Loucy (cell line): ENCODE measurements around the gene CCDC181.

ENCODE experiments used
- H2AFZ ChIP-seq: fragments of 200-600 bp; sonication (generic); 2 replicates; pipeline ENCODE4 v1.6.0; 2016; ENCODE audit warnings: antibody characterized with exemption, mild to moderate bottlenecking, low read length, moderate library complexity
- H3F3A ChIP-seq: fragments of 200-600 bp; 2 replicates; pipeline ENCODE4 v1.6.0; 2016; ENCODE audit warnings: antibody characterized with exemption, low read depth, mild to moderate bottlenecking
- H3K27me3 ChIP-seq: fragments of 200-600 bp; sonication (generic); 2 replicates; pipeline ENCODE4 v1.6.1; 2014; ENCODE audit warnings: low read length, mild to moderate bottlenecking; ENCODE audit not compliant: insufficient read depth, poor library complexity, severe bottlenecking
- H3K36me3 ChIP-seq: fragments of 200-600 bp; sonication (generic); 2 replicates; pipeline ENCODE4 v1.6.1; 2016; ENCODE audit warnings: low read length; ENCODE audit not compliant: insufficient read depth
- H3K4me1 ChIP-seq: fragments of 200-600 bp; sonication (generic); 2 replicates; pipeline ENCODE4 v1.5.1; 2014; ENCODE audit warnings: low read length, mild to moderate bottlenecking; ENCODE audit not compliant: insufficient read depth, poor library complexity, severe bottlenecking
- H3K4me2 ChIP-seq: fragments of 200-600 bp; sonication (generic); 2 replicates; pipeline ENCODE4 v1.6.0; 2014; ENCODE audit warnings: antibody characterized with exemption, low read length, low read depth, mild to moderate bottlenecking; ENCODE audit not compliant: poor library complexity, severe bottlenecking
- H3K4me3 ChIP-seq: fragments of 200-600 bp; sonication (generic); 2 replicates; pipeline ENCODE4 v1.5.1; 2014; ENCODE audit warnings: low read length, mild to moderate bottlenecking, mixed read lengths; ENCODE audit not compliant: poor library complexity, severe bottlenecking
- H3K79me2 ChIP-seq: fragments of 200-600 bp; sonication (generic); 2 replicates; pipeline ENCODE4 v1.6.1; 2014; ENCODE audit warnings: low read length; ENCODE audit not compliant: insufficient read depth
- H3K9ac ChIP-seq: fragments of 200-600 bp; sonication (generic); 2 replicates; pipeline ENCODE4 v1.6.0; 2014; ENCODE audit warnings: mild to moderate bottlenecking, low read depth, low read length, moderate library complexity; ENCODE audit not compliant: poor library complexity, severe bottlenecking
- H3K9me2 ChIP-seq: fragments of 200-600 bp; sonication (generic); replicated peaks from 2 replicates; pipeline ENCODE4 v1.6.1; 2016; ENCODE audit warnings: low read depth, low read length, mixed read lengths
- H3K9me3 ChIP-seq: fragments of 200-600 bp; sonication (generic); 2 replicates; pipeline ENCODE4 v1.6.1; 2014; ENCODE audit warnings: mild to moderate bottlenecking, antibody characterized with exemption, low read length, low read depth; ENCODE audit not compliant: insufficient read depth
- H4K20me1 ChIP-seq: fragments of 200-600 bp; sonication (generic); 2 replicates; pipeline ENCODE4 v1.6.0; 2014; ENCODE audit warnings: antibody characterized with exemption, low read length, mild to moderate bottlenecking; ENCODE audit not compliant: insufficient read depth, poor library complexity, severe bottlenecking
- EZH2phosphoT487 ChIP-seq: fragments of 200-600 bp; IDR thresholded peaks from 2 replicates; pipeline ENCODE4 v1.6.1; 2018; ENCODE audit warnings: antibody characterized with exemption, mild to moderate bottlenecking, moderate library complexity, borderline replicate concordance
- TF ChIP-seq, protein P1 (sequence below): fragments of 200-600 bp; sonication (generic); conservative IDR thresholded peaks from 2 replicates; pipeline ENCODE4 v1.5.1; 2014; ENCODE audit warnings: mild to moderate bottlenecking, antibody characterized with exemption, low read length

Gene CCDC181

DNA sequence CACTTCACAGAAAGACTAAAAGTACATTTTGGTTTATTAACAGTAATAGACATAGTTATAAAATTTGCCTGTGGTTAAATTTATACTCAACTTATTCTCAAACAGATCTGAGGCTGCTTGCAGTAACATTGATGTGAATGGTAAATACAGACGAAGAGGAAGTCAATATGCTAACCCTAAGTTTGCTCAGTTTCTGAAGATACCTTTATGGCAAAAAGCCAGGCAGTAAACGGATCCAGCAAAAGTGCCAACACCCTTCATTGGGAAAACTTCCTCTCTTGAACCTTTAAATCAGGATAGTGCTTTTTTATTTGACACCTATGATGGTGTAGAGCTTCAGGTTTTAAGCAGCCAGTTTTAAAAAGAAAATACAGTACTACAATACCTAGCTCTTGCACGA is 16.6 kb upstream of the CCDC181 start:
- Histone ChIP-seq H3K79me2 (no peaks in the 10 kb centered on the region), H3K4me1 (no peaks in the 10 kb centered on the region), H3K9me2 (no peaks in the 10 kb centered on the region), H2AFZ (no peak overlapping the region), H3K4me2 (no peak overlapping the region), H3K4me3 (no peak overlapping the region), H3K9ac (no peak overlapping the region), H3K36me3 (no peaks in the 10 kb centered on the region), H3F3A (no peaks in the 10 kb centered on the region), H4K20me1 (no peaks in the 10 kb centered on the region), H3K9me3 (no peaks in the 10 kb centered on the region), H3K27me3 (no peaks in the 10 kb centered on the region)
- no peak for TF ChIP-seq EZH2phosphoT487
- TF ChIP-seq, protein P1, sequence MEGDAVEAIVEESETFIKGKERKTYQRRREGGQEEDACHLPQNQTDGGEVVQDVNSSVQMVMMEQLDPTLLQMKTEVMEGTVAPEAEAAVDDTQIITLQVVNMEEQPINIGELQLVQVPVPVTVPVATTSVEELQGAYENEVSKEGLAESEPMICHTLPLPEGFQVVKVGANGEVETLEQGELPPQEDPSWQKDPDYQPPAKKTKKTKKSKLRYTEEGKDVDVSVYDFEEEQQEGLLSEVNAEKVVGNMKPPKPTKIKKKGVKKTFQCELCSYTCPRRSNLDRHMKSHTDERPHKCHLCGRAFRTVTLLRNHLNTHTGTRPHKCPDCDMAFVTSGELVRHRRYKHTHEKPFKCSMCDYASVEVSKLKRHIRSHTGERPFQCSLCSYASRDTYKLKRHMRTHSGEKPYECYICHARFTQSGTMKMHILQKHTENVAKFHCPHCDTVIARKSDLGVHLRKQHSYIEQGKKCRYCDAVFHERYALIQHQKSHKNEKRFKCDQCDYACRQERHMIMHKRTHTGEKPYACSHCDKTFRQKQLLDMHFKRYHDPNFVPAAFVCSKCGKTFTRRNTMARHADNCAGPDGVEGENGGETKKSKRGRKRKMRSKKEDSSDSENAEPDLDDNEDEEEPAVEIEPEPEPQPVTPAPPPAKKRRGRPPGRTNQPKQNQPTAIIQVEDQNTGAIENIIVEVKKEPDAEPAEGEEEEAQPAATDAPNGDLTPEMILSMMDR: no peak

DNA sequence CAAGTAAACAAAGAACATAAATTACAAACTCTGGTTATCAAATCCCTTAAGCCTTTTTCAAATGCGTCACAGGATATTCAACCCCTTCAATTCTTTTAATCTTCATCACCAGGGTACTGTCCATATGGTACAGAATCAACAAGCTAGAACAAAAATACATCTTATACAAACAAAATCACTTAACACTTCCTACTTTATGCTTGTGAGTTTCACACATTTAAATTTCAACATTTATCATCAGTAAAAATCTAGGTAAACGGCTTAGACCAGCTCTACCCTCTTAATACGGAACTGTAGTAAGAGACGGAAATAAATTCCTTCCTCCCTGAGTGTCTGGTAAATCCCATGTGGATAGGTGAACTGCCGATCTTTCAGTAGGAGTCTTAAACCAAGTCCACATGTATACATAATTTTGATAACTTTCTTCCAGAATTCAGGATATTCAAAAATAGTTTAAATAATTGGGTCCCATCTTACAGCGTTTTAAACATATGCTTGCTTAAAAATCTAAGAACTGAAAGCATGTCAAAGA is 1.0 kb downstream of the CCDC181 start:
- H3K4me3 ChIP-seq: peak overlapping the region; percentile 71
- H3K27me3 ChIP-seq: no peaks in the 10 kb centered on the region
- no peaks in the 10 kb centered on the region for H3K9me2 ChIP-seq
- peak overlapping the region; percentile 70 for H3K9ac ChIP-seq
- no peaks in the 10 kb centered on the region for H3K79me2 ChIP-seq
- peak overlapping the region; percentile 66 for H3K4me2 ChIP-seq
- H3F3A ChIP-seq: no peaks in the 10 kb centered on the region
- peak overlapping the region; percentile 91; the same call in 1 of the 2 replicates for H2AFZ ChIP-seq
- no peaks in the 10 kb centered on the region for H3K36me3 ChIP-seq
- peaks cover 4% of the 10 kb centered on the region for H3K4me1 ChIP-seq
- no peak for TF ChIP-seq EZH2phosphoT487
- TF ChIP-seq, protein P1: no peak
- H4K20me1 ChIP-seq: no peaks in the 10 kb centered on the region
- no peaks in the 10 kb centered on the region for H3K9me3 ChIP-seq

DNA sequence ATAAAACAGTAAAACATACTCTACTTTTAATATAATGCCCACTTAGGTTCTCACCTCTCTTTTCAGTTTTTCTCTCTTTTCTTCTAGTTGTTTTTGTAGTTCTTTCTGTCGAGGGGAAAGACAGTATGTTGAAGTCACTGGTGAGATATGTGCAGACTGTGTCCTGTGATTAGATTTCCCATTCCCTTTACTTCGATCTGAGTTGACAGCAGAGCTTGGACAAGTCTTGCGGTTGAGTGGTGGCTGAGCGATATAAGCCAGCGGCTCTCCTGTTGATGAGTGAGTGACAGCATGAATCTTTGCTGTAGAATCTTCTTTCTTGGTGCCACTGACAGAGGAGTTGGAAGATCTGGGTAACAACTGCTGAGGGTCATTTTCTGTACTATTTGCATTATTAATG is 6.0 kb downstream of the CCDC181 start:
- no peak overlapping the region for H2AFZ ChIP-seq
- no peaks in the 10 kb centered on the region for H3K4me1 ChIP-seq

More for the DNA sequence above, 6.0 kb downstream of the CCDC181 start:
- no peaks in the 10 kb centered on the region for H3K9me2 ChIP-seq
- H3K36me3 ChIP-seq: no peaks in the 10 kb centered on the region
- no peaks in the 10 kb centered on the region for H4K20me1 ChIP-seq
- no peak overlapping the region for H3K4me2 ChIP-seq
- no peaks in the 10 kb centered on the region for H3K27me3 ChIP-seq
- no peaks in the 10 kb centered on the region for H3K79me2 ChIP-seq
- H3K4me3 ChIP-seq: no peak overlapping the region
- H3F3A ChIP-seq: no peaks in the 10 kb centered on the region
- no peak overlapping the region for H3K9ac ChIP-seq
- no peak for TF ChIP-seq EZH2phosphoT487
- TF ChIP-seq, protein P1: no peak
- no peaks in the 10 kb centered on the region for H3K9me3 ChIP-seq
